GM21528 (cell line): Measurements from ENCODE around the gene C11orf52.

Source experiments
- ATAC-seq: cut with Tn5 transposase; IDR thresholded peaks from one replicate; pipeline ENCODE4 v1.9.1; 2021; ENCODE audit warnings: mild to moderate bottlenecking, moderate library complexity; ENCODE audit not compliant: unreplicated experiment, low FRiP score

C11orf52 gene

DNA sequence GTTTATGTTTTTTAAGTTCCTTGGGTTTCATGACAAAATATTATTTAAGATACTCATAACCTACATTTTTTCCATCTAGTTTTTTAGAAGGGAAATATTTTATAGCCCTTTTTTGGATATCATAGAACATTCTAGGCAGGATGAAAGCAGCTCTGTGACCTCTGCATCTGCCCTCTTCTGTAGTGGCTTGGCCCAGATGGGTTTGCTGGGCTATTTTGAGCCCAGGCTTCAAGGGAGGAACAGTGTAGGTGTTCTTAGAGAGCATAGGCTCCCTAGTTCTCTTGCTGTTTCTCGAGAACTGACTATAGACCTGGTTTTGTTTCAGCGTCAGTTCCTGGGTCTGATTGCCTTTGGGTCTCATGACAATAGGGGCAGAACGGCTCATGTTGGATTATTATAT, 50.6 kb downstream of the C11orf52 start:
- ATAC-seq = no peak

- no peak for ATAC-seq
Observed at GRCh38 chr11:111974446-111974845, 55.7 kb downstream of the C11orf52 start.

DNA sequence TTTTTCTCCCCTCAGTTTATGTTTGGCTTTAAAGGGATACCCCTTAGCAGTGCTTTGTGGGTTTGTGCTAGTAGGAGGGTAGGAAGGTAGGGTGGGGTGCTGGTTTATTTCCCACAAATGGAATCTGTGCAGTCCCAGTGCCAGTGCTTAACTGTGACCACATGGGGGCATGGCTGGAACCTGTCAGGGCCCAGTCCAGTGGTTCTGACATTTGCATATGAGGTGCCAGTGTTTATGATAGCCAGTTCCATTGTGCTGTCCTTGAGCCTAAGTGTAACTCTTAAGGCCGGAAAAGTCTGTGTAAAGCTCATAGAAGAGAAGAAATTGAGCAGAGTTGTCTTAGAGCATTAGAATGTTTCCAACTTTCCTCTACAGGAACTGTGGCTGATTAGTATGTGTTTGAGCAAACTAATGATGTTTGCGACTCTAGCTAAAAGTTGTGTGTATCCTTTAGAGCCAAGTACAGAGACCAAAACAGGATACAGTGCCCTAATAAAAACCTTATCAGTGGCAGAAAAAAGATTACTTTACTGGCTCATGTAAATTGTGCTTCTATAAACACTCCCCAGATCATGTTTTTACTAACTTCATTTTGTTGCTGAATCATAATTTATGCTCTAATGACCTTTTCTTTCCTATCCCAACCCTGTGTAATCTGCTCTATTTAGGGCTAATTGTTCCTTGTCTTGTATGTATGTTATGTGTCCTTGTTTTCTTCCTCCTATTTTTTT, 56.5 kb downstream of the C11orf52 start:
- no peak for ATAC-seq

- no peak for ATAC-seq
Observed at GRCh38 chr11:111976119-111976766, 57.5 kb downstream of the C11orf52 start.
